GM06990 (cell line): ENCODE results near the gene GREB1.

ENCODE experiments used
- DNase-seq: peaks from one replicate; pipeline ENCODE4 v3.0.0-alpha.2; 2011; ENCODE audit not compliant: insufficient read length; ENCODE audit errors: extremely low read depth
- H3K27me3 ChIP-seq: replicated peaks from 2 replicates; pipeline ENCODE4 v1.6.0; 2011; ENCODE audit warnings: low read length; ENCODE audit not compliant: control insufficient read depth, insufficient read depth
- H3K36me3 ChIP-seq: 2 replicates; pipeline ENCODE4 v1.5.1; 2011; ENCODE audit warnings: low read length; ENCODE audit not compliant: control insufficient read depth, insufficient read depth
- H3K4me3 ChIP-seq: replicated peaks from 2 replicates; pipeline ENCODE4 v1.5.1; 2011; ENCODE audit warnings: low read depth, mild to moderate bottlenecking, control low read depth, low read length
- CTCF ChIP-seq: IDR thresholded peaks from 2 replicates; pipeline ENCODE4 v1.5.1; 2011; ENCODE audit warnings: low read length, control low read depth, mild to moderate bottlenecking, inconsistent platforms; ENCODE audit not compliant: insufficient read depth, poor library complexity, severe bottlenecking

Gene GREB1

DNA sequence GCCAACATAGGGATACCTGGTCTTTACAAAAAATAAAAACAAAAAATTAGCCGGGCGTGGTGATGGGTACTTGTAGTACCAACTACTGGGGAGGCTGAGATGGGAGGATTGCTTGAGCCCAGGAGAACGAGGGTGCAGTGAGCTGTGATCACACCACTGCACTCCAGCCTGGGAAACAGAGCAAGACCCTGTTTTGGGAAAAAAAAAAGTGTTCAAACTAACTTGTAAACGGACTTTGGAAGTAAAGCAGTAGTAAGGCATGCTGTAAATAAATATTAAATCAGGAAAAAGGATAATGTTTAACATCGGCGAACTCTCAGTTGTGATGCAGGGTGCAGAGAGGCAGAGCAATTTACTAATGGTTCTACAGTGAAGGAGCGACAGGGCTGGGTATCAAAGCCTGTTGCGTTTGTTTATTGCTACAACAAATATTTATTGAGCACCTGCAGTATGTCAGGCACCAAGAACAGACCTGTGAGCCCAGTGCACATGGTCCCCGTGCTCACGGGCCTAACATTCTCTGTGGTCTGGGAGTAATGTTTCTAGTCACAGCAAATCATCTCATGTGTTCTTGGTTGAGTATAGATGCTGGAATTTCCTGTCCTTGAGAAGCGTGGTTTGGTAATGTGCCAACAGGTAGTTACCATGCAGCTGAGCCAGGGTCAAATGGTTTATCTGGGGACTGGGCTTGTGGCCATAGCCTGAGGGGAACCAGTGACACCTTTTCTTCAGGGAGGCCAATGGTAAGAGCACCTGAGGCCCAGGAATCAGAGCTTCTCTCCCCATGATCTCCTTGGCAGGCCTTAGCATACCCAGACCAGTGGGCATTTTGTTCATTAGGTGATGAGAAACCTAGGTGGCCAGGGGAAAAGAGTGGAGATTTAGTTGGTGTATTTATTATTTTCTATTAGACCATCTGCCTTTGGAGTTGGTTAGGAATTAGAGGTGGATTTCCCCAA is 27.9 kb upstream of the GREB1 start:
- H3K27me3 ChIP-seq: no peaks in the 10 kb centered on the region
- H3K36me3 ChIP-seq: no peaks in the 10 kb centered on the region
- no peak for TF ChIP-seq CTCF
- DNase-seq: no peak
- no peak overlapping the region for H3K4me3 ChIP-seq

DNA sequence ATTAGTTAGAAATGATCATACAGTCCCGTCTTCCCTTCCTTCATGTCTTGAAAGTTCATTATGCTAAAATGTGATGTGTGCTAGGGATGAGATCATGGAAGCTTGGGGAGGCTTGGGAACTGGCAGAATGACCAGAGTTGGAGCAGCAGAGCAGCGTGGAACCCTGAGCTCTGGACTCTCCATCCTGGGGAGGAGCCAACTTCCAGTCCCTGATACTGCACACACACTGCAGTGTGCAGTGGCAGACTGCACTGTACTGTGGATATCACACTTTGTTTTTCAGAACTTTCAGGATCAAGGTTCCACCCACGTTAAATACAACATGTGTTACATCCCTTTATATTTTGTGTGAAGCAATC is 27.3 kb upstream of the GREB1 start:
- no peaks in the 10 kb centered on the region for H3K27me3 ChIP-seq
- no peak for TF ChIP-seq CTCF
- H3K4me3 ChIP-seq: no peak overlapping the region
- DNase-seq: no peak
- no peaks in the 10 kb centered on the region for H3K36me3 ChIP-seq

- no peak overlapping the region for H3K4me3 ChIP-seq
- no peak for DNase-seq
- H3K27me3 ChIP-seq: no peaks in the 10 kb centered on the region
- H3K36me3 ChIP-seq: no peaks in the 10 kb centered on the region
- TF ChIP-seq CTCF: no peak
These were observed 26.3 kb upstream of the GREB1 start for GRCh38 chr2:11507517-11507916.

DNA sequence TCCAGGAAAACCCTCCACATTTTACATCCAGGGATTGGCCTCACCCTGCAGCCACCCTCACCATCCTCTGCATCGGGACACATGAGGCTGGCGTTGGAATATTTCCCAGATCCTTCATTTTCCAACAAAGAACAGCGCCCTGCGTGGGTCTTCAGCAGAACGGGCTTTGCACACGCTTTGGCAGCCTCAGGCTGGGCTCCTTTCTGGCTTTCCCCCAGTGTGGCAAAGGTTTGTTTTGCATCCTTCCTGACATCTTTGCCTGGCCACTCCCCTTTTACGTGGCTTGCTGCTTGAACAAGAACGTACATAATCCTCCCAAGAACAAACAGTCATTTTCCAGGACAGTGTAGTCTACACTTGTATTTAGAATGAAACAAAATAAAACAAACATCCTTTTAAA is 25.6 kb upstream of the GREB1 start:
- DNase-seq: no peak
- Histone ChIP-seq H3K27me3 (no peaks in the 10 kb centered on the region), H3K36me3 (no peaks in the 10 kb centered on the region), H3K4me3 (no peak overlapping the region)
- no peak for TF ChIP-seq CTCF

- H3K4me3 ChIP-seq: no peak overlapping the region
- no peak for DNase-seq
- H3K36me3 ChIP-seq: no peaks in the 10 kb centered on the region
- no peaks in the 10 kb centered on the region for H3K27me3 ChIP-seq
- no peak for TF ChIP-seq CTCF
These were observed 24.0 kb upstream of the GREB1 start for GRCh38 chr2:11509657-11510360.
